SKM-1 treated with dmso at 0.1 percent for 144 hours (cell line): ENCODE measurements around the gene TBC1D23.
A peak's percentile ranks its signal among the peaks of the same experiment; 100 is the strongest.
"Not testable (repeated sequence)": the region's sequence is repeated elsewhere in the genome, so short reads cannot be mapped to it uniquely, and the experiment has no call there.

Experiments used
- DNase-seq: peaks from one replicate; lab custom pipeline; 2025; ENCODE audit not compliant: unreplicated experiment; lab: John Stamatoyannopoulos, UW

TBC1D23 gene

GRCh38 chr3:100260685-100261484 is at the start of gene TBC1D23:
Gene TBC1D23 (plus strand): TSS chr3:100260992. CDS start chr3:100261019, 27 bp downstream.
- DNase-seq, result peak; percentile 100

GRCh38 chr3:100213891-100214573 is 46.8 kb upstream of the TBC1D23 start:
- DNase-seq, result no peak

GRCh38 chr3:100214574-100214964 is 46.2 kb upstream of the TBC1D23 start:
- DNase-seq, result no peak

GRCh38 chr3:100216713-100217112 is 44.1 kb upstream of the TBC1D23 start:
- DNase-seq, result no peak

- DNase-seq, result no peak
These were observed 39.6 kb upstream of the TBC1D23 start for GRCh38 chr3:100221159-100221558.

- DNase-seq, result no peak
These were observed 35.6 kb upstream of the TBC1D23 start for GRCh38 chr3:100225193-100225592.

- no peak for DNase-seq
These were observed 34.9 kb upstream of the TBC1D23 start for GRCh38 chr3:100225883-100226282.

GRCh38 chr3:100226712-100227429 is 33.9 kb upstream of the TBC1D23 start:
- DNase-seq, result no peak

GRCh38 chr3:100227511-100227921 is 33.3 kb upstream of the TBC1D23 start:
- DNase-seq, result no peak

- DNase-seq, result no peak
These were observed 32.5 kb upstream of the TBC1D23 start for GRCh38 chr3:100228247-100228646.

- DNase-seq, result not testable (repeated sequence)
These were observed 31.6 kb upstream of the TBC1D23 start for GRCh38 chr3:100229188-100229587.

- DNase-seq, result no peak
These were observed 30.1 kb upstream of the TBC1D23 start for GRCh38 chr3:100230710-100231109.

- no peak for DNase-seq
These were observed 29.1 kb upstream of the TBC1D23 start for GRCh38 chr3:100231668-100232067.

GRCh38 chr3:100234364-100234763 is 26.4 kb upstream of the TBC1D23 start:
- no peak for DNase-seq

- DNase-seq, result no peak
These were observed 22.2 kb upstream of the TBC1D23 start for GRCh38 chr3:100238599-100238998.

- DNase-seq, result not testable (repeated sequence)
These were observed 18.3 kb upstream of the TBC1D23 start for GRCh38 chr3:100242471-100242870.

- no peak for DNase-seq
These were observed 16.5 kb upstream of the TBC1D23 start for GRCh38 chr3:100244264-100244663.

GRCh38 chr3:100245136-100245535 is 15.7 kb upstream of the TBC1D23 start:
- DNase-seq, result no peak

GRCh38 chr3:100245927-100246326 is 14.9 kb upstream of the TBC1D23 start:
- DNase-seq, result no peak

GRCh38 chr3:100246999-100247398 is 13.8 kb upstream of the TBC1D23 start:
- DNase-seq, result no peak

GRCh38 chr3:100252001-100252400 is 8.8 kb upstream of the TBC1D23 start:
- no peak for DNase-seq
